Right lobe of liver (tissue), 6 donors: ENCODE measurements around the gene SLC36A3. TPM values are rescaled to one million over a fixed set of nuclear protein-coding genes. Genes with fewer than 3 reads are reported as not detected.
A peak's percentile ranks its signal among the peaks of the same experiment; 100 is the strongest.
"Not testable (repeated sequence)": the region's sequence is repeated elsewhere in the genome, so short reads cannot be mapped to it uniquely, and the experiment has no call there.

Experiments
- ATAC-seq, 4 donors: fragments of 200-7000 bp; cut with Tn5 transposase; one replicate each; pipeline ENCODE4 v1.9.1; 2020; ENCODE audit warnings: mild to moderate bottlenecking in 4 of 4, moderate library complexity in 4 of 4
- DNase-seq, 3 donors: peaks; one replicate each; pipeline ENCODE4 v3.0.0-alpha.2; 2020
- H3K27ac ChIP-seq, 3 donors: fragments of 200-600 bp; one replicate each; pipeline ENCODE4 v1.8.0; 2022
- H3K27me3 ChIP-seq, 2 donors: fragments of 200-600 bp; one replicate each; pipeline ENCODE4 v1.8.0; 2022
- H3K36me3 ChIP-seq, 4 donors: fragments of 200-600 bp; sonication (generic) in 1 of 4; one replicate each; pipeline versions ENCODE4 v1.5.1 to v1.8.0; 2017 to 2022; ENCODE audit warnings: control low read depth in 1 of 4
- H3K4me1 ChIP-seq, 4 donors: fragments of 200-600 bp; sonication (generic) in 1 of 4; one replicate each; pipeline versions ENCODE4 v1.5.1 to v1.8.0; 2017 to 2022; ENCODE audit warnings: control low read depth in 1 of 4
- H3K4me3 ChIP-seq, 3 donors: fragments of 200-600 bp; one replicate each; pipeline ENCODE4 v1.8.0; 2022
- H3K9me3 ChIP-seq, 4 donors: fragments of 200-600 bp; sonication (generic) in 1 of 4; one replicate each; pipeline versions ENCODE4 v1.5.1 to v1.8.0; 2017 to 2022; ENCODE audit warnings: control low read depth in 1 of 4
- POLR2A ChIP-seq: fragments of 450-650 bp; IDR thresholded peaks from one replicate; pipeline ENCODE4 v1.6.1; 2017; ENCODE audit warnings: antibody characterized with exemption, mild to moderate bottlenecking
- WGBS: methylation state at CpG from one replicate; pipeline ENCODE4 v1.1.6; 2018; ENCODE audit warnings: low coverage, low lambda C conversion rate; ENCODE audit not compliant: insufficient coverage; ENCODE audit errors: missing lambda C conversion rate; 5-methylcytosine and 5-hydroxymethylcytosine counted together
- intact Hi-C, 2 donors: fragments of 100-400 bp; cut with DNase I; formaldehyde crosslinking; loops; one replicate each; pipeline versions ENCODE4 v1.11.2 to v1.14.1; 2022
- total RNA-seq, 6 experiments: library from RNA; depleted of rRNA in 2 of 6; stranded (reverse); fragments of >200 nt in 2 of 6; fragmentation: NEBNext Ultra II Directional in 3 of 6; extraction: Animal tissue kit (Norgen Biotek cat#: 25700) in 3 of 6; gene quantifications; one replicate each; pipeline versions ENCODE4 v1.1.0 to v1.2.4, GENCODE V29; 2016 to 2023
- TF ChIP-seq, protein P1 (sequence below), 4 donors: fragments of 200-600 bp in 3 of 4; fragments of 450-650 bp in 1 of 4; IDR thresholded peaks; one replicate each; pipeline versions ENCODE4 v1.5.1 to v1.8.0; 2016 to 2022; ENCODE audit warnings: antibody characterized with exemption in 4 of 4, mild to moderate bottlenecking in 2 of 4
- donor health status: DM: no; HTN: yes; CAD: no.
- donor health status: DM: no; HTN: no; CAD: no.
- donor health status: DM: no; HTN: no; CAD: no.
- donor health status: DM: no; HTN: yes; CAD: no.
- donor health status: DM: no; HTN: yes; CAD: no.

The SLC36A3 gene
- total RNA-seq, 6 experiments from 2014 or later = not detected

DNA sequence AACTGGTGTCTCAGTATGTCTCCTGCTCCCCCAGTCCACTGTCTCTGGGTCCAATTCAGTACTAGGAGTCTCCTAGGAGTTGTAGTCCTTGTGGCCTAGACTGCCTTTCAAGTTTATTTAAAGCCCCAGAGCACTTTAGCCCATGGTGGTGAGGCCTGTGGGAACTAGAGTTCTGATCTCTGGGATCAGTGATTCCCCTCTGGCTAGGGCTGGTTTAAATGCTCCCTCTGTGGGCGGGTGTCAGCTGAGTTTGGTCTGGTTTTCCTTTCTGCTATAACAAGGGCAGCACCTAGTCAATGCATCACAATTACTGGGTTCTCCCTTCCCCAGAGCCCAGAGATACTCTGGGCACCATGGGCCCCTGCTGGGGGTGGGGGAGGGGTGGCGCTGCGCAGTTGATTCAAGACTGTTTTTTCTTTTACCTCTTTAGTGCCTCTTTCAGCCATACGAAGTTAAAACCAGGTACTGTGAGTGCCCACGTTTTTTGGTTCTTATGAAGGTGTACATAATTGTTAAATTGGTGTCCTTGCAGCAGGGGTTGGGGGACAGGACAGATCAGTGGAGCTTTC lies 9.3 kb upstream of the SLC36A3 start:
- Histone ChIP-seq H3K27me3 (no peaks in the 10 kb centered on the region), H3K27ac (no peak overlapping the region), H3K4me3 (no peak overlapping the region), H3K9me3 (no peaks in the 10 kb centered on the region), H3K4me1 (no peaks in the 10 kb centered on the region), H3K36me3 (no peaks in the 10 kb centered on the region)
- intact Hi-C loops = no loop called here
- DNase-seq (no peak), ATAC-seq (no peak)
- WGBS = 0% methylated on average over 1 of the region's 5 CpGs
- TF ChIP-seq, protein P1, sequence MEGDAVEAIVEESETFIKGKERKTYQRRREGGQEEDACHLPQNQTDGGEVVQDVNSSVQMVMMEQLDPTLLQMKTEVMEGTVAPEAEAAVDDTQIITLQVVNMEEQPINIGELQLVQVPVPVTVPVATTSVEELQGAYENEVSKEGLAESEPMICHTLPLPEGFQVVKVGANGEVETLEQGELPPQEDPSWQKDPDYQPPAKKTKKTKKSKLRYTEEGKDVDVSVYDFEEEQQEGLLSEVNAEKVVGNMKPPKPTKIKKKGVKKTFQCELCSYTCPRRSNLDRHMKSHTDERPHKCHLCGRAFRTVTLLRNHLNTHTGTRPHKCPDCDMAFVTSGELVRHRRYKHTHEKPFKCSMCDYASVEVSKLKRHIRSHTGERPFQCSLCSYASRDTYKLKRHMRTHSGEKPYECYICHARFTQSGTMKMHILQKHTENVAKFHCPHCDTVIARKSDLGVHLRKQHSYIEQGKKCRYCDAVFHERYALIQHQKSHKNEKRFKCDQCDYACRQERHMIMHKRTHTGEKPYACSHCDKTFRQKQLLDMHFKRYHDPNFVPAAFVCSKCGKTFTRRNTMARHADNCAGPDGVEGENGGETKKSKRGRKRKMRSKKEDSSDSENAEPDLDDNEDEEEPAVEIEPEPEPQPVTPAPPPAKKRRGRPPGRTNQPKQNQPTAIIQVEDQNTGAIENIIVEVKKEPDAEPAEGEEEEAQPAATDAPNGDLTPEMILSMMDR (IDR thresholded peaks at IDR 0.05) = no peak
- TF ChIP-seq POLR2A = no peak

DNA sequence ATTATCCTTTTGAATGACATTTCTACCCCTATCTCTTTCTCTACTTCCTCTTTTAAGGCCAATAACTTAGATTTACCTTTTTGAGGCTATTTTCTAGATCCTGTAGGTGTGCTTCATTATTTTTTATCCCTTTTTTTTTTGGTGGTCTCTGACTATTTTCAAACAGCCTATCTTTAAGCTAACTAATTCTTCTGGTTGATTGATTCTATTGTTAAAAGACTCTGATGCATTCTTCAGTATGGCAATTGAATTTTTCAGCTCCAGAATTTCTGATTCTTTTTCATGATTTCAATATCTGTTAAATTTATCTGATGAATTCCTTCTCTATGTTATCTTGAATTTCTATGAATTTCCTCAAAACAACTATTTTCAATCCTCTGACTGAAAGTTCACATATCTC lies 7.4 kb upstream of the SLC36A3 start:
- no peaks in the 10 kb centered on the region for H3K9me3 ChIP-seq
- intact Hi-C loops = no loop called here
- ATAC-seq (no peak), DNase-seq (no peak)
- H3K27ac ChIP-seq = no peak overlapping the region
- no peak overlapping the region for H3K4me3 ChIP-seq
- no peaks in the 10 kb centered on the region for H3K36me3 ChIP-seq
- no peak for TF ChIP-seq POLR2A
- TF ChIP-seq, protein P1 (IDR thresholded peaks at IDR 0.05) = no peak
- H3K4me1 ChIP-seq = no peaks in the 10 kb centered on the region
- no peaks in the 10 kb centered on the region for H3K27me3 ChIP-seq

DNA sequence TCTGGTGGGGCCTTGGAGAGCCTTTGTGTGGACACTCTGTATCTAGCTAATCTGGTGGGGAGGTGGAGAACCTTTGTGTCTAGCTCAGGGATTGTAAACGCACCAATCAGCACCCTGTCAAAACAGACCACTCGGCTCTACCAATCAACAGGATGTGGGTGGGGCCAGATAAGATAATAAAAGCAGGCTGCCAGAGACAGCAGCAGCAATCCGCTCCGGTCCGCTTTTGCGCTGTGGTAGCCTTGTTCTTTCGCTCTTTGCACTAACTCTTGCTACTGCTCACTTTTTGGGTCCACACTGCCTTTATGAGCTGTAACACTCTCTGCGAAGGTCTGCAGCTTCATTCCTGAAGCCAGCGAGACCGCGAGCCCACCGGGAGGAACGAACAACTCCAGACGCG lies 6.3 kb upstream of the SLC36A3 start:
- ATAC-seq, H3K27me3 ChIP-seq, H3K27ac ChIP-seq, H3K4me3 ChIP-seq, intact Hi-C loops, H3K4me1 ChIP-seq, H3K9me3 ChIP-seq, DNase-seq, H3K36me3 ChIP-seq: not testable (repeated sequence)
- 91% methylated on average over 14 of the region's 15 CpGs for WGBS

DNA sequence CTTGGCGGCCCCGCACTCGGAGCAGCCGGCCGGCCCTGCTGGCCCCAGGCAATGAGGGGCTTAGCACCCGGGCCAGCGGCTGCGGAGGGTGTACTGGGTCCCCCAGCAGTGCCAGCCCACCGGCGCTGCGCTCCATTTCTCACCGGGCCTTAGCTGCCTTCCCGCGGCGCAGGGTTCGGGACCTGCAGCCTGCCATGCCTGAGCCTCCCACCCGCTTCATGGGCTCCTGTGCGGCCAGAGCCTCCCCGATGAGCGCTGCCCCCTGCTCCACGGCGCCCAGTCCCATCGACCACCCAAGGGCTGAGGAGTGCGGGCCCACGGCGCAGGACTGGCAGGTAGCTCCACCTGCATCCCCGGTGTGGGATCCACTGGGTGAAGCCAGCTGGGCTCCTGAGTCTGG lies 5.7 kb upstream of the SLC36A3 start:
- H3K27me3 ChIP-seq, ATAC-seq, H3K9me3 ChIP-seq, H3K4me1 ChIP-seq, DNase-seq, intact Hi-C loops, H3K27ac ChIP-seq, H3K36me3 ChIP-seq, H3K4me3 ChIP-seq: not testable (repeated sequence)
- no CpG with 5 or more reads among the region's 27 CpGs for WGBS

DNA sequence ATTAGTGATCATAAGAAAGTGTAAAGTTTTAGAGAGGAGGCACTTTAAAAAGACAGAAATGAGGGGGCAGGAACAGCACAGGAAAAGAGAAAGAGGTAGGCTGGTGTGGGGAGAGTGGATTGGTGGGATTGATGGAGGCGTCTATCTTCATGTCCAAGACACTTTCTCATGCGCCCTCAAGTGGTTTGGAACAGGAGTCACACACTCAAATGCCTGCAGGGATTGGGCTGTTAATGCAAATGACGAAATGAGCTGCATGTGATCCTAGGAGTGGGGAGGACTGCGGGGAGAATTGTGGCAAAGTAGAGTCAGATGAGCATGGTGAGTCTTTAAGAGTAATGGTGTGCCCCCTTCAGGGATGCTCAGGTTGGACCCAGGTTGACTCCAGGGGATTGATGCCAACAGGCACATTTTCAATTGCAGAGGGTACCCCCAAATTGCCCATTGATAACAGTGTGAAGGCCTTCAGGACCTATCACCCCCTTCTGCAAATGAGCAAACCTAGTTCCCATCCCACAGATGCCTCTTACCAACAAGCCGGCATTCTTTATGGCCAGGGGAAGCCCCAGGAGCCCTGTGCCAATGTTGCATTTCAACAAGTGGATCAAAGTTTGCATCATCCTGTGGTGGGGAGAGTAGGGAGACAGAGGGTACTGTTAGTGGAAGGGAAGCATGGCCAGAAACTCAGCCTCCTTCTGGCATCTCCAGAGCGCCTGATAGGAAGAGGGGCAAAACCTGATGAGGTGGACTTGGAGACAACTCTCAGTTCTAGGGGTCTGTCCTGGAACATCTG lies 5.3 kb downstream of the SLC36A3 start:
- Histone ChIP-seq H3K27me3 (no peaks in the 10 kb centered on the region), H3K9me3 (no peaks in the 10 kb centered on the region), H3K4me3 (no peak overlapping the region), H3K4me1 (no peaks in the 10 kb centered on the region), H3K36me3 (no peaks in the 10 kb centered on the region), H3K27ac (no peak overlapping the region)
- WGBS = 71% methylated on average over 6 of the region's 6 CpGs
- TF ChIP-seq POLR2A = no peak
- TF ChIP-seq, protein P1 (IDR thresholded peaks at IDR 0.05) = peak in 3 of 4 donors; percentile 24 to 49 (median 42)
- DNase-seq (no peak), ATAC-seq (peak in 3 of 4 donors; percentile 77 to 91 (median 84))
- intact Hi-C loops = no loop called here
